ENCODE data around the gene ZNRD2.
"Not testable (repeated sequence)": the region's sequence is repeated elsewhere in the genome, so short reads cannot be mapped to it uniquely, and the experiment has no call there.

GRCh38 chr11:65564879-65565559, 5.3 kb upstream of the ZNRD2 start:
- TF ChIP-seq EZH2 (IDR thresholded peaks at IDR 0.05); POLR2AphosphoS5 (IDR thresholded peaks at IDR 0.05; ENCODE audit: borderline replicate concordance, low read depth, low read length): not testable (repeated sequence)
